Calu3 (cell line): ENCODE measurements around the gene LPCAT1. TPM values are rescaled to one million over a fixed set of nuclear protein-coding genes. Genes with fewer than 3 reads are reported as not detected.
"Not testable (repeated sequence)": the region's sequence is repeated elsewhere in the genome, so short reads cannot be mapped to it uniquely, and the experiment has no call there.

ENCODE experiments used
- BruUV-seq: library from RNA; stranded (reverse); fragments of 400-500 nt; replicated peaks from 2 replicates; lab custom pipeline; 2021; lab: Mats Ljungman, UMichigan
- CTCF ChIA-PET: fragments of 300-600 bp; sonication (Branson Sonifier 250); formaldehyde crosslinking; loops from one replicate; lab custom pipeline; 2022; ENCODE audit warnings: antibody characterized with exemption; lab: Charles Lee
- DNase-seq: peaks from one replicate; pipeline ENCODE4 v3.0.0; 2022
- H3K27ac Mint-ChIP-seq: one replicate; pipeline ENCODE4 v1.8.0; 2022; ENCODE audit warnings: mixed read lengths; ENCODE audit not compliant: unreplicated experiment
- H3K27me3 Mint-ChIP-seq: one replicate; pipeline ENCODE4 v1.8.0; 2022; ENCODE audit warnings: mixed read lengths; ENCODE audit not compliant: unreplicated experiment
- H3K36me3 Mint-ChIP-seq: one replicate; pipeline ENCODE4 v1.8.0; 2022; ENCODE audit warnings: mild to moderate bottlenecking, moderate library complexity, mixed read lengths; ENCODE audit not compliant: insufficient read depth, unreplicated experiment
- H3K4me1 Mint-ChIP-seq: one replicate; pipeline ENCODE4 v1.8.0; 2022; ENCODE audit warnings: mild to moderate bottlenecking, low read depth, mixed read lengths; ENCODE audit not compliant: unreplicated experiment
- H3K4me3 Mint-ChIP-seq: one replicate; pipeline ENCODE4 v1.8.0; 2022; ENCODE audit warnings: mild to moderate bottlenecking, low read depth, moderate library complexity, mixed read lengths; ENCODE audit not compliant: unreplicated experiment
- H3K9me3 Mint-ChIP-seq: one replicate; pipeline ENCODE4 v1.8.0; 2022; ENCODE audit warnings: low read depth, mixed read lengths; ENCODE audit not compliant: unreplicated experiment
- CTCF ChIP-seq: fragments of 200-600 bp; IDR thresholded peaks from one replicate; pipeline ENCODE4 v1.8.0; 2022; ENCODE audit warnings: antibody characterized with exemption; ENCODE audit not compliant: unreplicated experiment
- intact Hi-C: fragments of 100-400 bp; cut with micrococcal nuclease; formaldehyde crosslinking; loops from one replicate; pipeline ENCODE4 v1.10.0; 2022; ENCODE audit not compliant: unreplicated experiment
- total RNA-seq: library from RNA; stranded (reverse); gene quantifications from 2 replicates; pipeline ENCODE4 v1.2.3, GENCODE V29; 2022

LPCAT1 gene
- total RNA-seq, 1 experiment from 2014 or later: 42.3 TPM

- no peaks in the 10 kb centered on the region for H3K4me1 Mint-ChIP-seq
- no TSS peak for BruUV-seq
- CTCF ChIA-PET: no interaction called here
- DNase-seq: no peak
- no peak overlapping the region for H3K27ac Mint-ChIP-seq
- H3K9me3 Mint-ChIP-seq: peaks cover 5% of the 10 kb centered on the region
- H3K27me3 Mint-ChIP-seq: peaks cover 32% of the 10 kb centered on the region
- no peak for TF ChIP-seq CTCF
- no peaks in the 10 kb centered on the region for H3K36me3 Mint-ChIP-seq
- intact Hi-C loops: no loop called here
- H3K4me3 Mint-ChIP-seq: no peak overlapping the region
Measured at GRCh38 chr5:1428107-1428506, 95.7 kb downstream of the LPCAT1 start.

- H3K4me3 Mint-ChIP-seq: no peak overlapping the region
- no peaks in the 10 kb centered on the region for H3K4me1 Mint-ChIP-seq
- no TSS peak for BruUV-seq
- H3K36me3 Mint-ChIP-seq: peaks cover 4% of the 10 kb centered on the region
- TF ChIP-seq CTCF: no peak
- DNase-seq: no peak
- H3K9me3 Mint-ChIP-seq: peaks cover 5% of the 10 kb centered on the region
- intact Hi-C loops: no loop called here
- CTCF ChIA-PET: no interaction called here
- H3K27me3 Mint-ChIP-seq: peaks cover 29% of the 10 kb centered on the region
- H3K27ac Mint-ChIP-seq: no peak overlapping the region
Measured at GRCh38 chr5:1424716-1425115, 99.0 kb downstream of the LPCAT1 start.

- no peak for DNase-seq
- Mint-ChIP-seq H3K36me3 (peaks cover 4% of the 10 kb centered on the region), H3K4me1 (no peaks in the 10 kb centered on the region), H3K9me3 (peaks cover 5% of the 10 kb centered on the region), H3K27me3 (peaks cover 29% of the 10 kb centered on the region), H3K27ac (no peak overlapping the region), H3K4me3 (no peak overlapping the region)
- BruUV-seq: no TSS peak
- intact Hi-C loops: no loop called here
- CTCF ChIA-PET: no interaction called here
- TF ChIP-seq CTCF: no peak
Measured at GRCh38 chr5:1423901-1424603, 99.7 kb downstream of the LPCAT1 start.

GRCh38 chr5:1422522-1422921, 101.2 kb downstream of the LPCAT1 start:
- DNase-seq, CTCF ChIA-PET, H3K27ac Mint-ChIP-seq, intact Hi-C loops, H3K4me3 Mint-ChIP-seq, H3K9me3 Mint-ChIP-seq, H3K4me1 Mint-ChIP-seq, H3K36me3 Mint-ChIP-seq, BruUV-seq: not testable (repeated sequence)
- H3K27me3 Mint-ChIP-seq: peaks cover 39% of the 10 kb centered on the region
